Endodermal cell (in vitro differentiated cells): ENCODE results near the gene PAFAH1B1. TPM values are rescaled to one million over a fixed set of nuclear protein-coding genes. Genes with fewer than 3 reads are reported as not detected.
A peak's percentile ranks its signal among the peaks of the same experiment; 100 is the strongest.
"Not testable (repeated sequence)": the region's sequence is repeated elsewhere in the genome, so short reads cannot be mapped to it uniquely, and the experiment has no call there.

ENCODE experiments used
- DNase-seq: peaks from one replicate; pipeline ENCODE4 v3.0.0-alpha.2; 2017
- H3K27ac ChIP-seq: 2 replicates; pipeline ENCODE4 v1.5.1; 2013; ENCODE audit warnings: mild to moderate bottlenecking, low read depth, low read length, moderate library complexity
- H3K27me3 ChIP-seq: 2 replicates; pipeline ENCODE4 v1.6.1; 2013; ENCODE audit warnings: mild to moderate bottlenecking, low read length, moderate library complexity; ENCODE audit not compliant: insufficient read depth, control insufficient read depth, poor library complexity, severe bottlenecking
- H3K36me3 ChIP-seq: 2 replicates; pipeline ENCODE4 v1.7.0; 2013; ENCODE audit warnings: mild to moderate bottlenecking, low read length, moderate library complexity; ENCODE audit not compliant: control insufficient read depth, insufficient read depth
- H3K4me1 ChIP-seq: one replicate; pipeline ENCODE4 v1.7.0; 2013; ENCODE audit warnings: low read length; ENCODE audit not compliant: control insufficient read depth, insufficient read depth
- H3K4me3 ChIP-seq: 2 replicates; pipeline ENCODE4 v1.5.1; 2013; ENCODE audit warnings: mild to moderate bottlenecking, low read length, moderate library complexity
- H3K9ac ChIP-seq: 2 replicates; pipeline ENCODE4 v1.6.1; 2013; ENCODE audit warnings: mild to moderate bottlenecking, low read length, moderate library complexity; ENCODE audit not compliant: poor library complexity, severe bottlenecking; ENCODE audit errors: extremely low read depth
- H3K9me3 ChIP-seq: 2 replicates; pipeline ENCODE4 v1.6.1; 2013; ENCODE audit warnings: mild to moderate bottlenecking, low read length, moderate library complexity; ENCODE audit not compliant: control insufficient read depth
- H3K27ac Mint-ChIP-seq: 2 replicates; pipeline ENCODE4 v1.8.0; 2020; ENCODE audit warnings: mixed read lengths
- H3K27me3 Mint-ChIP-seq: 2 replicates; pipeline ENCODE4 v1.8.0; 2021; ENCODE audit warnings: mild to moderate bottlenecking, mixed read lengths; ENCODE audit not compliant: insufficient read depth
- H3K36me3 Mint-ChIP-seq: 2 replicates; pipeline ENCODE4 v1.8.0; 2020; ENCODE audit warnings: low read depth, mixed read lengths
- H3K4me1 Mint-ChIP-seq: 2 replicates; pipeline ENCODE4 v1.8.0; 2020; ENCODE audit warnings: mixed read lengths
- H3K4me3 Mint-ChIP-seq: 2 replicates; pipeline ENCODE4 v1.8.0; 2020; ENCODE audit warnings: mild to moderate bottlenecking, moderate library complexity, mixed read lengths
- H3K9me3 Mint-ChIP-seq: 2 replicates; pipeline ENCODE4 v1.8.0; 2020; ENCODE audit warnings: mild to moderate bottlenecking, mixed read lengths
- CTCF ChIP-seq: fragments of 200-600 bp; sonication (generic); conservative IDR thresholded peaks from 2 replicates; pipeline ENCODE4 v1.5.0; 2021; ENCODE audit warnings: antibody characterized with exemption, mild to moderate bottlenecking
- WGBS, 2 experiments: methylation state at CpG; one replicate each; pipeline versions ENCODE4 v1.1.5 to v1.1.7; 2013; ENCODE audit warnings: missing lambda C conversion rate in 2 of 2, mixed read lengths in 1 of 2; ENCODE audit not compliant: insufficient coverage in 1 of 2, insufficient read length in 1 of 2; 5-methylcytosine and 5-hydroxymethylcytosine counted together
- long read RNA-seq, 4 experiments: library from polyadenylated mRNA in 2 of 4; library from RNA in 1 of 4; library from capped mRNA in 1 of 4; stranded (forward) in 3 of 4; unstranded in 1 of 4; transcript quantifications; one replicate each; pipeline ENCODE4 v2.0.0, GENCODE V29; 2020 to 2021; ENCODE audit warnings: inconsistent platforms in 1 of 4
- polyA plus RNA-seq, 2 experiments: library from polyadenylated mRNA; stranded (reverse); fragments of 50-300 nt; gene quantifications; one replicate each; pipeline ENCODE4 v1.2.3, GENCODE V29; 2013
- total RNA-seq, 2 donors: library from RNA; stranded (reverse); fragmentation: NEBNext Ultra II Directional in 1 of 2; extraction: Animal tissue kit (Norgen Biotek cat#: 25700) in 1 of 2; gene quantifications; 2 replicates in 1 of 2; 3 replicates in 1 of 2; pipeline ENCODE4 v1.2.1, GENCODE V29; 2021

Gene PAFAH1B1
- total RNA-seq: 100 to 1,000 TPM; 157 to 200 TPM
- 177 TPM for polyA plus RNA-seq (2013, experiment 1 of 2)
- polyA plus RNA-seq (2013, experiment 2 of 2): 172 TPM
- long read RNA-seq, experiment 1, full-length matches to known transcripts: 25 of 56 reads
- long read RNA-seq, experiment 1, partial matches to known transcripts: 5 of 56 reads
- long read RNA-seq, experiment 1, other reads (novel, unspliced or antisense): 26 of 56 reads
- long read RNA-seq, experiment 2, full-length matches to known transcripts: 133 of 194 reads
- long read RNA-seq, experiment 2, partial matches to known transcripts: 18 of 194 reads
- long read RNA-seq, experiment 2, other reads (novel, unspliced or antisense): 43 of 194 reads
- long read RNA-seq, experiment 3, full-length matches to known transcripts: 111 of 156 reads
- long read RNA-seq, experiment 3, partial matches to known transcripts: 19 of 156 reads
- long read RNA-seq, experiment 3, other reads (novel, unspliced or antisense): 26 of 156 reads
- long read RNA-seq, experiment 4, full-length matches to known transcripts: 164 of 194 reads
- long read RNA-seq, experiment 4, partial matches to known transcripts: 6 of 194 reads
- long read RNA-seq, experiment 4, other reads (novel, unspliced or antisense): 24 of 194 reads

- peak; percentile 98 for DNase-seq
- H3K9me3 Mint-ChIP-seq: no peaks in the 10 kb centered on the region
- H3K27me3 Mint-ChIP-seq: peaks cover 6% of the 10 kb centered on the region
- H3K36me3 Mint-ChIP-seq: peaks cover under 1% of the 10 kb centered on the region
- Histone ChIP-seq H3K4me3 (peak within 1 kb of the TSS; percentile 100), H3K27me3 (no peaks in the 10 kb centered on the region), H3K36me3 (peaks cover 3% of the 10 kb centered on the region), H3K9me3 (no peaks in the 10 kb centered on the region), H3K27ac (peak within 1 kb of the TSS; percentile 99), H3K9ac (peak within 1 kb of the TSS; percentile 93), H3K4me1 (no peaks in the 10 kb centered on the region)
- H3K4me3 Mint-ChIP-seq: peak within 1 kb of the TSS; percentile 80
- H3K4me1 Mint-ChIP-seq: peaks cover 23% of the 10 kb centered on the region
- 0 to 1% methylated on average over 19 to 74 of the region's 86 CpGs for WGBS, 2 experiments
- peak within 1 kb of the TSS; percentile 96 for H3K27ac Mint-ChIP-seq
- no peak for TF ChIP-seq CTCF
Observed at GRCh38 chr17:2592971-2593820, at the start of gene PAFAH1B1. PAFAH1B1 (plus strand) TSS chr17:2593654; CDS start chr17:2638289, 44,635 bp downstream.

- H3K4me1 Mint-ChIP-seq: peaks cover 5% of the 10 kb centered on the region
- no peak for TF ChIP-seq CTCF
Observed at GRCh38 chr17:2545393-2545792, 48.1 kb upstream of the PAFAH1B1 start.

GRCh38 chr17:2547176-2547575 lies 46.3 kb upstream of the PAFAH1B1 start:
- Mint-ChIP-seq H3K27me3 (no peaks in the 10 kb centered on the region), H3K9me3 (peaks cover 6% of the 10 kb centered on the region), H3K27ac (no peak overlapping the region), H3K36me3 (no peaks in the 10 kb centered on the region), H3K4me1 (peaks cover 11% of the 10 kb centered on the region), H3K4me3 (no peak overlapping the region)
- TF ChIP-seq CTCF: no peak
- Histone ChIP-seq H3K4me1 (peaks cover 7% of the 10 kb centered on the region), H3K9ac (no peak overlapping the region), H3K36me3 (no peaks in the 10 kb centered on the region), H3K27me3 (no peaks in the 10 kb centered on the region), H3K9me3 (no peaks in the 10 kb centered on the region), H3K27ac (no peak overlapping the region), H3K4me3 (no peak overlapping the region)
- DNase-seq: no peak
- 82 to 93% methylated on average over 8 to 9 of the region's 9 CpGs for WGBS, 2 experiments

More at GRCh38 chr17:2545393-2545792, 48.1 kb upstream of the PAFAH1B1 start:
- peak overlapping the region; percentile 1 for H3K27ac Mint-ChIP-seq
- Histone ChIP-seq H3K9me3 (no peaks in the 10 kb centered on the region), H3K4me3 (no peak overlapping the region), H3K4me1 (no peaks in the 10 kb centered on the region), H3K27me3 (no peaks in the 10 kb centered on the region), H3K27ac (peak overlapping the region; percentile 8), H3K36me3 (no peaks in the 10 kb centered on the region), H3K9ac (no peak overlapping the region)
- WGBS, 2 experiments: 90 to 93% methylated on average over 7 of the region's 7 CpGs
- H3K27me3 Mint-ChIP-seq: no peaks in the 10 kb centered on the region
- DNase-seq: no peak
- no peak overlapping the region for H3K4me3 Mint-ChIP-seq
- H3K9me3 Mint-ChIP-seq: peaks cover 6% of the 10 kb centered on the region
- no peaks in the 10 kb centered on the region for H3K36me3 Mint-ChIP-seq

- not testable (repeated sequence) for H3K4me3 Mint-ChIP-seq, H3K4me3 ChIP-seq, H3K36me3 Mint-ChIP-seq, DNase-seq, H3K27ac ChIP-seq, H3K9ac ChIP-seq, H3K9me3 Mint-ChIP-seq, H3K36me3 ChIP-seq, H3K4me1 Mint-ChIP-seq, H3K27me3 ChIP-seq, H3K27ac Mint-ChIP-seq, H3K9me3 ChIP-seq, H3K27me3 Mint-ChIP-seq, H3K4me1 ChIP-seq
- WGBS, 2 experiments: 89 to 93% methylated on average over 7 to 9 of the region's 9 CpGs
Observed at GRCh38 chr17:2548026-2548425, 45.4 kb upstream of the PAFAH1B1 start.
